Middle frontal gyrus (tissue), 1 donor: ENCODE results near the gene NUP62.
"Not testable (repeated sequence)": the region's sequence is repeated elsewhere in the genome, so short reads cannot be mapped to it uniquely, and the experiment has no call there.

ENCODE experiments used
- DNase-seq: peaks from one replicate; pipeline ENCODE4 v3.0.0-alpha.2; 2015; ENCODE audit warnings: low spot score; ENCODE audit errors: extremely low spot score

The NUP62 gene, protein sequence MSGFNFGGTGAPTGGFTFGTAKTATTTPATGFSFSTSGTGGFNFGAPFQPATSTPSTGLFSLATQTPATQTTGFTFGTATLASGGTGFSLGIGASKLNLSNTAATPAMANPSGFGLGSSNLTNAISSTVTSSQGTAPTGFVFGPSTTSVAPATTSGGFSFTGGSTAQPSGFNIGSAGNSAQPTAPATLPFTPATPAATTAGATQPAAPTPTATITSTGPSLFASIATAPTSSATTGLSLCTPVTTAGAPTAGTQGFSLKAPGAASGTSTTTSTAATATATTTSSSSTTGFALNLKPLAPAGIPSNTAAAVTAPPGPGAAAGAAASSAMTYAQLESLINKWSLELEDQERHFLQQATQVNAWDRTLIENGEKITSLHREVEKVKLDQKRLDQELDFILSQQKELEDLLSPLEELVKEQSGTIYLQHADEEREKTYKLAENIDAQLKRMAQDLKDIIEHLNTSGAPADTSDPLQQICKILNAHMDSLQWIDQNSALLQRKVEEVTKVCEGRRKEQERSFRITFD

GRCh38 chr19:49929121-49929610 is at the start of gene NUP62, which contains the start of gene ATF5:
TSS of gene NUP62 (minus strand) at chr19:49929504. CDS start at chr19:49909807, 19,697 bp downstream.
TSS of gene ATF5 (plus strand) at chr19:49929205. CDS start at chr19:49930851, 1,646 bp downstream.
- DNase-seq = peak; percentile 70

- no peak for DNase-seq
Measured at GRCh38 chr19:49978324-49978723, 49.0 kb upstream of the NUP62 start.

DNA sequence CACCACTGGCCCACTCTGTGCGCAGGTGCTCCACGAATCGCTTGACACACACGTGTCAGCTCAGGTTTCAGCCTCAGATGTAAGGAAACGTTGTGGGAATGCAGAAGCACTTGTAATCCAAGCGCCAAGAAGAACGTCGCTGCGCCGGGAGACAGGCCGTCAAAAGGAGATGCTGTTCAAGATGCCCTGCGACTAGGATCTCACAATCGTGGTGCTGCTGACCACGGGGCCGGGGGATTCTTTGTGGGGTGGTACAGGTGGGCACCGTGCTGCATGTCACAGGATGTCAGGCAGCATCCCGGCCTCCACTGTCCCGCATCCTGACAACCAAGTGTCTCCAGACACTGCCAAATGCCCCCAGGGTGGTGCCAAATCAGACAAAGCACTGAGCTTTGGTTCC is 48.6 kb upstream of the NUP62 start:
- DNase-seq = no peak

DNA sequence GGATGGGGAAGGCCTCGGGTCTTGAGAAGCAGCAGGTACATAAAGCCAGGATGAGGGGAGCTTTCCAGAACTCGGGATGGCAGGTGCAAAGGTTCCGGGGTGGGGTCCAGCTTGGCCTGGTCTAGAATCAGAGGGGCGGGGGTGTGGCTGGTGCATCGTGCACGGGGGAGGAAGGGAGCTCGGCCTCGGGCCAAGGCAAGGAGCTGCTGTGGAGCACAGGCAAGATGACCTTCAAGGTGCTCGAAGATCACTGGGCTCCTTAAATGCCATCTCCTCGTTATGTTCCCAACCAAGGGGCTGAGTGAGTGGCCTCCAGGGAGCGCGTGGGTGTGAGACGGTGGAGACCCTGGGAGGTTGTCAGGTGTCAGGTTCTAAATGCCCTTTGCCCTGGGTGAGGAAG is 47.8 kb upstream of the NUP62 start:
- no peak for DNase-seq

DNA sequence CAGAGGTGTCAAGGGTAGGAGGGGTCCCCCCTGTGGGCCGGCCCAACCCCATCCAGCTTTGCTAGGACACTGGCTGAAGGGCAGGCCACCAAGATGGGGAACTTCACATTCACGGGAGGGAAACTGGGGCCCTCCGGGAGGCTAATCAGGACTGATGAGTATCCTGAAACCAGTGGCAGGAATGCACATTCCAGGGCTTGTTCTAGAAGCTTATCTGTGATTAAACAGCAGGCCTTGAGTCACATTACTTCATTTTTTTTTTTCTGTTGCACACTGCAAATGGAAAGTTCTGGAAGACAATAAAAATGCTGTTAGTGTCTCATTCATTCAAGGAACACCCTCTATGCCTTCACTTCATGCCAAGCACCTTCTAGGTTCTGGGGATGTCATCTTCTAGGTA is 47.2 kb upstream of the NUP62 start:
- no peak for DNase-seq

- DNase-seq = no peak
Measured at GRCh38 chr19:49975051-49975450, 45.7 kb upstream of the NUP62 start.

DNA sequence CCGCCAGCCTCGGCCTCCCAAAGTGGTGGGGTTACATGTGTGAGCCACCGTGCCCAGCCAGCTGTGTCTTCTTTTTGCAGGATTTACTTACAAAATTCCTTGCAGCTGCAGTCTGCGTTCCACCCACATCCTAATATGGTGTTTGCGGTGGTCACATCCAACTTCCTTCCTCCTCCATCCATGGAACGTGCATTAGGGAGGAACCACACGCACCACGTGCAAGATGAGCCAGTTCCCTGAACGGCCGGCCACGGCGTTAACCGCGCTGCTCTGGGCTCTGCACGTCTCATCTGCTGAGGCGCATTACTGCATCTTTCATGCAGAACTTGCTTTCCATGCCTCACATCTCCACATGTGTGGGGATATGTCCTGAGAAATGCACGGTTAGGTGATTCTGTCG is 44.7 kb upstream of the NUP62 start:
- DNase-seq = no peak

GRCh38 chr19:49972841-49973240 is 43.5 kb upstream of the NUP62 start:
- no peak for DNase-seq

DNA sequence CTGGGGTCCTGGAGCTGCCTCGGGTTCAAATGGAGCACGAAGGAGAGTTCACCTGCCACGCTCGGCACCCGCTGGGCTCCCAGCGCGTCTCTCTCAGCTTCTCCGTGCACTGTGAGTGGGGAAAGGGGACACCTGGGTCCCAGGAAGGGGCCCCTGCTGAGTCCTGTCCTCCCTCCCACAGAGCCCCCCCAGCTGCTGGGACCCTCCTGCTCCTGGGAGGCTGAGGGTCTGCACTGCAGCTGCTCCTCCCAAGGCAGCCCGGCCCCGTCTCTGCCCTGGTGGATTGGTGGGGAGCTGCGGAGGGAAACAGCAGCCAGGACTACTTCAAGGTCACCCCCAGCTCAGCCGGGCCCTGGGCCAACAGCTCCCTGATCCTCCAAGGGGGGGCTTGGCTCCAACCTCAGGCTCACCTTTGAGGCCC is 42.7 kb upstream of the NUP62 start:
- DNase-seq = no peak

DNA sequence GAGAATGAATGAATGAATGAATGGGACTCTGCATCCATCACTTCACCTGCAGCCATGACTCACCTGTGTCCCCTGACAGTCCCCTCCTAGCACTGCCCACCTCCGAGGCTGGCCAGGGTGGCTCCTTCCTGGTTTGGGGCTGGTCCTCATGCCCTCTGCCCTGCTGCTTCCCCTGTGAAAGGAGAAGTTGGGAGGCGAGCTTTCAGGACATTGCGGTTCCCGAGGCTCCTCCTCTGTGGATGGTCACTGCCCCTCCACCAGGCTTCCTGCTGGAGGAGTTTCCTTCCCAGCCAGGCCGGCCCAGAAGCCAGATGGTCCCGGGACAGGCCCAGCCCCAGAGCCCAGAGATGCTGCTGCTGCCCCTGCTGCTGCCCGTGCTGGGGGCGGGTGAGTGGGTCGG is 40.1 kb upstream of the NUP62 start:
- DNase-seq = not testable (repeated sequence)

GRCh38 chr19:49968279-49968922 is 39.1 kb upstream of the NUP62 start:
- no peak for DNase-seq

GRCh38 chr19:49960980-49961379 is 31.7 kb upstream of the NUP62 start, which contains the start of gene SIGLEC11:
TSS of gene SIGLEC11 (minus strand) at chr19:49961172. CDS start at chr19:49961081, 91 bp downstream.
- not testable (repeated sequence) for DNase-seq

DNA sequence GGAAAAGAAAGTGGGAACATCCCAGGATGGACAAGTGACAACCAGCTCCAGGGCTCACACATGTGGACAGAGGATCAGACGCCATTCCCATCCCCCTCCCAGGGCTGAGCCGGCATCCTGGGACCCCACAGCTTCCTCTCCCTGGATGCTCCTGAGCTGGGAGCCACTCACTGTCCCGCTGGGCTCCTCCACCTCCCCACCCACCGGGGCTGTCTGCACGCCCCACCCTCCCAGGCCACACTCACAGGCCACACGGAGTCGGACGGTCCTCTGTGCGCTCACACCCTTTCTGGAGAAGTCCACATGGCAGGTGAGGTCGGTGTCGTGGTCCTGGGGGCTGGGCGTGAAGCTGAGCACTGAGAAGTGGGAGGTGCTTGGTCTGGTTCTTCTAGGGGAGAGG is 30.6 kb upstream of the NUP62 start:
- not testable (repeated sequence) for DNase-seq

- DNase-seq = not testable (repeated sequence)
Measured at GRCh38 chr19:49958596-49958995, 29.3 kb upstream of the NUP62 start.

DNA sequence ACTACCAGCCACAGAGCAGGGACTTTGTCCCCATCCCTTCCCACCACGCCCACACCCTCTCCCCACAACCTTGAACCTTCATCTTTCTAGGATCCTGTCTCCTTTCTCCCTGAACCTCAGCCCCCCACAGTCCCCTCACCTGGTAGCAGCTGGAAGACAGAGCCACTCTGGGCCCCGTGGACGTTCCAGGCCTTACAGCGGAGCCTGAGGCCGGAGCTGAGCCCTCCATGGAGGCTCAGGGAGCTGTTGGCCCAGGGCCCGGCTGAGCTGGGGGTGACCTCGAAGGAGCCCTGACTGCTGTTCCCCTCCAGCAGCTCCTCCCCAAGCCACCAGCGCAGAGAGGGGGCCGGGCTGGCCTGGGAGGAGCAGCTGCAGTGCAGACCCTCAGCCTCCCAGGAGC is 28.8 kb upstream of the NUP62 start:
- DNase-seq = not testable (repeated sequence)

GRCh38 chr19:49957262-49957915 is 28.1 kb upstream of the NUP62 start:
- DNase-seq = no peak

GRCh38 chr19:49956115-49956495 is 26.8 kb upstream of the NUP62 start:
- DNase-seq = no peak

- DNase-seq = no peak
Measured at GRCh38 chr19:49954933-49955332, 25.6 kb upstream of the NUP62 start.

- no peak for DNase-seq
Measured at GRCh38 chr19:49954092-49954829, 25.0 kb upstream of the NUP62 start.

GRCh38 chr19:49953416-49953815 is 24.1 kb upstream of the NUP62 start:
- DNase-seq = no peak

- no peak for DNase-seq
Measured at GRCh38 chr19:49952906-49953305, 23.6 kb upstream of the NUP62 start.
